Activated CD4-positive, alpha-beta T cell treated with anti-CD3 and anti-CD28 coated beads, Interleukin-2, amount 50 U/mL, for 1 hour (primary cell): ENCODE results near the gene KEAP1.
"Not testable (repeated sequence)": the region's sequence is repeated elsewhere in the genome, so short reads cannot be mapped to it uniquely, and the experiment has no call there.

ENCODE experiments used
- DNase-seq: peaks from one replicate; pipeline ENCODE4 v3.0.0-alpha.2; 2020

The KEAP1 gene

DNA sequence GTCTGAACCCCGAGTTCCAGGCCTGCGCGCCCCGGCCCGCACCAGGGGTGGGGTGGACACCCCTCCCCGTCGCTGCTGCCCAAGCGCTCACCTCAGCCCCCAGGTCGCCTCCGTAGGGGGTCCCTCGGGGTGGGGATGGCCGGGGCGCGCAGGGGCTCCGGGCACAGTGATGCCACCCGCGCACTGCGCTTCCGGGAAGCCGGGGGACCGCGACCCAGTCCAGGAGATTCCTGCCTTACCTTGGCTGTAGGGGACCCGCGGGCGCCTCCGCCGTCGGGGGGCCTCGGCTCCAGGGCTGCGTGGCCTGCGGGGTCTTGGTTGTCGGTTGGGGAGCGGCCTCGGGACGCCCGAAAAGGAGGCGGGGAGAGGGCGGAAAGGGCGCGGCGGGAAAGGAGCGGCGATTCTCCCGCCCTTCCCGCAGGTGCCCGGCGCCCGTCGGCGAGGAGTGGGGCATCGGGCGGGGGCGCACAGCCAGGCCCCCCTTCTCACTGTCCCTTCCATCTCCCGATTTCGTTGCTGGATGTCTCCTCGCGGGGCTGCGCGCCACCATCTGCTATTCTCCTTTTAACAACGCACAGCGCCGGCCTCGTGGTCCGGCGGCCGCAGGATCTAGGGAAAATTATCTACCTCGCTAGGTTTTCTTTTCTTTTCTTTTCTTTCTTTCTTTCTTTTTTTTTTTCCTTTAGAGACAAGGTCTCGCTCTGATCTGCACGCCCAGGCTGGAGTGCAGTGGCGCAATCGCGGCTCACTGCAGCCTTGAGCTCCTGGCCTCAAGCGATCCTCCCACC lies at the start of gene KEAP1:
Gene KEAP1 (minus strand): TSS at position 355 of the 788 bp plus-strand sequence. CDS start 3,323 bp downstream, outside the sequence.
- DNase-seq = peak; percentile 12

DNA sequence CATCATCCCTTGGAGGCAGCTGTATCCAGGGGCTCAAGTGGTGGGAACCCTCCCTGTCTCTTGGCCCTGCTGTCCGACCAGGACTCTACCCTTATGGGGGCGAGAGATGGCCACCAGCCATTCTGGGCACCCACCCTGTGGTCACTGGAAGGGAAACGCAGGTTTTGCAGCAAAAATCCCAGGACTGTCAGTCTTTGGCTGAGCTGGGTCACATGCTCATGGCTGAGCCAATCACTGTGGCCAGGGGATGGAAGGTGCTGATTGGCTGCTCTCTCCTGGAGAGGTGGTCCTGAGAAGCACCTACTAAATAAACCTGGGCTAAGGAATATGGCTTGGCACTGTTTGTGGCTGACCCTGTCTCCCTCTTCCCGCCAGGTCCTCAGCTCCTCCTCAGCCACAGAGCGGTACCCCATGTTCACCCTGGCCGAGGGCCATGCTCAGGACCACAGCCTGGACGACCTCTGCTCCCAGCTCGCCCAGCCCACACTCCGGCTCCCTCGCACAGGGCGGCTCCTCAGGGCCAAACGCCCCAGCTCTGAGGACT lies 49.4 kb upstream of the KEAP1 start:
- no peak for DNase-seq

DNA sequence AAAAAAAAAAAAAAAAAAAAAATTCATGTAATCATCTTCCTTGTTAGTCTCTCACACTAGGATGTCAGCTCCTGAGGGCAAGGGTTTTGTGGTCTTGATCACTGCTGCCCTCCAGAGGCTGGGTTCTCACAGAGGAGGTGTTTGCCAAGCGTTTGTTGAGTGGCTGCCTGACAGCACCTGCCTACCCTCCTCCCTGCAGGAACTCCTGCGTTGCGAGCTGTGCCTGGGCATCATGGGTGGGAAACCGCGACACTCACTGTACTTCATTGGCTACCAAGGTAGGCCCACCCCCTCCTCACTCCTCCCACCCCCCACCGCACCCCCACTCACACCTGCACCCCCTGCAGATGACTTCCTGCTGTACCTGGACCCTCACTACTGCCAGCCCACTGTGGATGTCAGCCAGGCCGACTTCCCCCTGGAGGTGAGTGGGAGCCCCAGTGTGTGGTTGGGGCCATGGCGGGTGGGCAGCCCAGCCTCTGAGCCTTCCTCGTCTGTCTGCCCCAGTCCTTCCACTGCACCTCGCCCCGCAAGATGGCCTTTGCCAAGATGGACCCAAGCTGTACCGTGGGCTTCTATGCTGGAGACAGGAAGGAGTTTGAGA lies 48.6 kb upstream of the KEAP1 start:
- DNase-seq = no peak

DNA sequence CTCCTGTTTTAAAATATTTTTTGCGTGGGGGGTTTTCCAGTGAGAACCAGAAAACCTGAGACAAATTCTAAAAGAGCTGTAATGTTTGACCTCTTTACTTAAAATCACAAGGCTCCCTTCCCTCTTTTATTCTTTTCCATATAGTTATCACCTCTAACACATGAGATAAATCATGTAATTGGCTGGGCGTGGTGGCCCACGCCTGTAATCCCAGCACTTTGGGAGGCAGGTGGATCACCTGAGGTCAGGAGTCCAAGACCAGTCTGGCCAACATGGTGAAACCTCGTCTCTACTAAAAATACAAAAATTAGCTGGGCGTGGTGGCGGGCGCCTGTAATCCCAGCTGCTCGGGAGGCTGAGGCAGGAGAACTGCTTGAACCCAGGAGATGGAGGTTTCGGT lies 47.9 kb upstream of the KEAP1 start:
- DNase-seq = not testable (repeated sequence)

DNA sequence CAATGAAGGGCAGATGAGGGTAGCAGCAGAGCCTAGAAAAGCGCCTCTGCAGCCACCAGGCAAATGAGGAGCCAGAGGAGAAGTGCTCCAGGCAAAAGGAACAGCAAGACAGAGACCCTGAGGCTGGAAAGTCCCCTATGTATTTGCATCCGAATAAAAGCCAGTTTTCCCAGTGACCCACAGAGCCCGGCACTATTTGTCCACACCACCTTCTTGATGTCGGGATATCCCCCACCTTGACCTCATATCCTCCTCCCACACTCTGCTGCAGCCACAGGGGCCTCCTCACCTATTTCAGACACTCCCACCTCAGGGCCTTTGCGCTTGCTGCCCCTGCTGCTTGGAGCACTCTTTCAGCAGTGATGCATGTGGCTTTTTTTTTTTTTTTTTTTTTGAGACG lies 47.2 kb upstream of the KEAP1 start:
- no peak for DNase-seq

DNA sequence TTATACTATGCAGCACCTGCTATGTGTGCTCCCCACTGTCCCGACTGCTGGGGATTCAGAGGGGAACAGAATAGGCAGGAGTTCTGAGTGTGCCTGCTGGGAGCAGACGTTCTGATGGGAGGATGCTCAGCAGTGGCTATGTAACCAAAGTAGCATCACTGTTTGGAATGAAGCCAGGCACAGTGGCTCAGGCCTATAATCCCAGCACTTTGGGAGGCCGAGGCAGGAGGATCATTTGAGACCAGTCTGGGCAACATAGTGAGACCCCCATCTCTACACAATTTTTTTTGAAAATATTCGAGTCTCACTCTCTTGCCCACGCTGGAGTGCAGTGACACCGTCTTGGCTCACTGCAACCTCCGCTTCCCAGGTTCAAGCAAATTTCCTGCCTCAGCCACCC lies 46.6 kb upstream of the KEAP1 start:
- no peak for DNase-seq

DNA sequence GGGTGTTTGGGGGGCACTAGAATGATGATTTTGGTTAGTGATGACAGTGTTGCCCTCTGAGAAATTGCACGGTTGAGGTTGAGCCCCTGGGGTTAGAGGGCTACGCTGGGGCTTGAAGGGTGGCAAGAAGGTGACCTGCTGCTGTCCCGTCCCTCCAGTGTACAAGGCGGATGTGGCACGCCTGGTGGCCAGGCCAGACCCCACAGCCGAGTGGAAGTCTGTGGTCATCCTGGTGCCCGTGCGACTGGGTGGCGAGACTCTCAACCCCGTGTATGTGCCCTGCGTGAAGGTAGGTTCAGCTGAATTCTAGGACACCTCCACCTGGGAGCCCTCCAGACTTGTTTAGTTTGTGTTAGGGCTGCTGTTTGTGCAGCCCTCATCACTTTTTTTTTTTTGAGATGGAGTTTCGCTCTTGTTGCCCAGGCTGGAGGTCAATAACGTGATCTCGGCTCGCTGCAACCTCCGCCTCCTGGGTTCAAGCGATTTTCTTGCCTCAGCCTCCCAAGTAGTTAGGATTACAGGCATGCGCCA lies 45.7 kb upstream of the KEAP1 start:
- no peak for DNase-seq

DNA sequence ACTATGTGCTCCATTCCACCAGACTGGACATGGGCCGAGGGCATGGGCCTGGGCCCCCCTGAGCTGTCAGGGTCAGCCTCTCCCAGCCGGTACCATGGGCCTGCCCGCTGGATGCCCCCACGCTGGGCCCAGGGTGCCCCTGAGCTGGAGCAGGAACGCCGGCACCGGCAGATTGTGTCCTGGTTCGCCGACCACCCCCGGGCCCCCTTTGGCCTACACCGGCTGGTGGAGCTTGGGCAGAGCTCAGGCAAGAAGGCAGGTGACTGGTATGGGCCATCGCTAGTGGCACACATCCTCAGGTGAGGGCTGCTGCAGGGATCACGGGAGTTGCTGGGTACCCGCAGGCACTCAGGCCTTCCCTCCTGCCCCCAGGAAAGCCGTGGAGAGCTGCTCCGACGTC lies 43.7 kb upstream of the KEAP1 start:
- no peak for DNase-seq

DNA sequence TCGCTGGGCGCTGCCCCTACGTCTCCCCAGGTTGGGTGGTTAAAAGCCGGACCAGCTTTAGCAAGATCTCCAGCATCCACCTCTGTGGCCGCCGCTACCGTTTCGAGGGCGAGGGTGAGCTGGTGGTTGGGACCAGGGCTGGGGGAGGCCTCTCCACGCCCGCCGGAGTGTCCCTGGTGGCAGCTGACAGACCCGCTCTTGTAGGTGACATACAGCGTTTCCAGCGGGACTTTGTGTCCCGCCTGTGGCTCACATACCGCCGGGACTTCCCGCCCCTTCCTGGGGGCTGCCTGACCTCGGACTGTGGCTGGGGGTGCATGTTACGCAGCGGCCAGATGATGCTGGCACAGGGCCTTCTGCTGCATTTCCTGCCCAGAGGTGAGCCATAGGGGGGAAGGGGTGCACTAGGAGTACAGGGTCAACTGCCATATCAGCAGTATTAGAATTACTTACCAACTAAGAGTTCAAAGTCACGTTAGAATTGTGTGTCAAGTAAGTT lies 41.6 kb upstream of the KEAP1 start:
- no peak for DNase-seq

DNA sequence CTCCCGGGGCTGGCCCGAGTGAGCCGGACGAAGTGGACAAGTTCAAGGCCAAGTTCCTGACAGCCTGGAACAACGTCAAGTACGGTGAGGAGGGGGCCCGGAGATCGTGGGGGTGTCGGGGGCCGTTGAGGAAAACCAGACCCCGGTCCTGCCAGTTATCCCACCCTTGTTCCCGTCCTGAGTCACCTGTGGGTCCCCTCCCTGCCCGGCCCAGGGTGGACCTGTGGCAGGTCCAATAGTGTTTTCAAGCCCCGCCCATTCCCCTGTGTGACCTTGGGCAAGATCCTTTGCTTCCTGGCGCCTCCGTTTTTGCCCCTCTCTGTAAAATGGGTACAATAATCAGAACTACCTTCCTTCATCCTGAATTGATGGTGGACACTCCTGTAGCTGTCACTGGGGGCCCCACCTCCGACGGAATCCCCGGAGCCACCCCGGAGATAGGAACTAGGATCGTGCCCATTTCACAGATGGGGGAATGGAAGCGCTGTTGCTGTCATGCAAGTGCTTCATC lies 41.1 kb upstream of the KEAP1 start:
- DNase-seq = no peak

DNA sequence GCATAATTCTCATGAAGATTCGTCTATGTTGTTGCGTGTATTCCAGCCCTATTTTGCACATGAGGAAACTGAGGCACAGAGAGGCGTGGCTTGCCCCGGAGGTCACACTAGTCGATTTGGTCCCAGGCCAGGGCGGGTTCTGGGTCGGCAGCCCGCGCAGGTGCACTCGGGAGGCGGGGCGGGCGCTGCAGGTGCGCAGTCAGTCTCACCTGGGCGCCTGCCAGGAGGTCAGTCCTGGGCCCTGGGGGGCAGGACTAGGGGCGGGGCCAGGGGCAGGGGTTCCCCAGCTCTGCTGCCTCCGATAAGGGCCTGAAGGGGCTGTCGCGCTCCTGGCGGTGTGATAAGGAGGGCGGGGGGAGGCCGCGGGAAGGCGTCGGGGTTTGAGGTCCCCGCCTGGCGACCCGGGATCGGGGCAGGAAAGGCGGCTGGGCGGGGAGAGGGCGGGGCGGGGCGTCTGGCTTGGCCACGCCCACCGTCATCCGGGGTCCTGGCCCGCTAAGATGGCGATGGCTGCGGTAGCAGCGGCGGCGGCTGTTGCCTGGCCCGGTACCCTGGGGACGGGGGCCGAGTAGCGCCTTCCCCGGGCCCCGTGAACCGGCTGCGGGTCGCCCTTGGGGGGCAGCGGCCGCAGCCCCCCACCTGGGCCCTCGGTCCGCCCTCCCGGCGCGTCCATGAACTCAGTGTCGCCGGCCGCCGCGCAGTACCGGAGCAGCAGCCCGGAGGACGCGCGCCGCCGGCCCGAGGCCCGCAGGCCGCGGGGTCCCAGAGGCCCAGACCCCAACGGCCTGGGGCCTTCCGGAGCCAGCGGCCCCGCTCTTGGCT lies 40.5 kb upstream of the KEAP1 start, which contains the start of gene ATG4D:
Gene ATG4D (plus strand): TSS at position 485 of the 822 bp plus-strand sequence. CDS start 187 bp downstream, at position 672.
- DNase-seq = peak; percentile 82

DNA sequence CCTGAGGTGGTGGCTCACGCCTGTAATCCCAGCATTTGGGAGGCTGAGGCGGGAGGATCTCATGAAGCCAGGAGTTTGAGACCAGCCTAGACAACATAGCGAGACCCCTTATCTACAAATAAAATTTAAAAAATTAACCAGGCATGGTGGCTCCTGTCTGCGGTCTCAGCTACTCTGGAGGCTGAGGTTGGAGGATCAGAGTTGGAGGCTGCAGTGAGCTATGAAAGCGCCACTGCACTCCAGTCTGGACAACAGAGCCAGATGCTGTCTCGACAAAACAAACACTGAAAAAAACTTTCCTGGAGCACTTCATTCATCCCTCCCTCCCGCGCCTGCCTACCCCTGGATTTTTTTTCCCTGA lies 39.9 kb upstream of the KEAP1 start:
- DNase-seq = no peak

DNA sequence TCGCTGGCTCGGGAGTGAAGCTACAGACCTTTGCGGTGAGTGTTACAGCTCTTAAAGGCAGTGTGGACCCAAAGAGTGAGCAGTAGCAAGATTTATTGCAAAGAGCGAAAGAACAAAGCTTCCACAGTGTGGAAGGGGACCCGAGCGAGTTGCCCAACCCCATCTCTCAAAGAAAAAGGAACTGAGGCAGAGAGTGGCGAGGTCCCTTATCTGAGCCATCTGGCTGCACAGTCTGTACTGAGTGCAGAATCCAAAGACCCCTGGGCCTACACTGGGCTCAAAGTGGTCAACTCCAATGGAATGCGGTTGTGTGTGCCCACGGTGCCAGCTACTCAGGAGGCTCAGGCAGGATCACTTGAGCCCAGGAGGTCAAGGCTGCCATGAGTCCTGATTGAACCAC lies 35.9 kb upstream of the KEAP1 start:
- not testable (repeated sequence) for DNase-seq

DNA sequence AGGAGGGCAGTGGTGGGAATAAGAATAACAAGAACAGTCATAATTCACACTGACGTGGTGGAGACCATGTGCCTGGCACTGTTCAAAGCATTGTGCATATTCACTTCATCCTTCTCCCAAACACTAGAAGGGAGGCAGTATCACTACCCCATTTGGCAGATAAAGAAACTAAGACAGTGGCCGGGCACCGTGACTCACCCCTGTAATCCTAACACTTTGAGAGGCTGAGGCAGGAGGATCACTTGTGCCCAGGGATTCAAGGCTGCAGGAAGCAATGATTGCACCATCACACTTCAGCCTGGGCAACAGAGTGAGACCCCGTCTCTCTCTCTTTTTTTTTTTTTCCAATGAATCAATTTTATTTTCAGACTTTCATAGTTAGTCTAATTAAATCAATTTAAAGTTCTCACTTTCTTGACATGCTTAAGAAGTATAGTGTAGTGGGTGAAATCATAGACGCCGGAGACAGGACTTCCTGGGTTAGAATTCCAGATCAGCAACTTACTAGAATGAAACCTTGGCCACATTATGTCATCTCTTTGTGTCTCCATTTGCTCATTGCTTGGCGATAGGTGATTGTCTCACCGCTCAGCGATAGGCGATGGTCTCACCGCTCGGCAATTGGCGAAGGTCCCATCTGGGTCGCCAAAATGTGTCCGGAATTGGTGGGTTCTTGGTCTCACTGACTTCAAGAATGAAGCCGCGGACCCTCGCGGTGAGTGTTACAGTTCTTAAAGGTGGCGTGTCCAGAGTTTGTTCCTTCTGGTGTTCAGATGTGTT lies 35.2 kb upstream of the KEAP1 start:
- DNase-seq = no peak

DNA sequence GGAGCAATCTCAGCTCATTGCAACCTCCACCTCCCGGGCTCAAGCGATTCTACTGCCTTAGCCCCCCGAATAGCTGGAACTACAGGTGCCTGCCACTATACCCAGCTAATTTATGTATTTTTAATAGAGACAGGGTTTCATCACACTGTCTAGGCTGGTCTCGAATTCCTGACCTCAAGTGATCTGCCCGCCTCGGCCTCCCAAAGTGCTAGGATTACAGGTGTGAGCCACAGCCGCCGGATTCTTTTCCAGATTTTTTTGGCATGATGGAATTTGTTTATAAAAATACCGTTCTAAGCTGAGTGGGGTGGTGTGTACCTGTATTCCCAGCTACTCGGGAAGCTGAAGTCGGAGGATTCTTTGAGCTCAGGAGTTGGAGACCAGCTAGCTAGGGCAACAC lies 34.5 kb upstream of the KEAP1 start:
- DNase-seq = no peak

DNA sequence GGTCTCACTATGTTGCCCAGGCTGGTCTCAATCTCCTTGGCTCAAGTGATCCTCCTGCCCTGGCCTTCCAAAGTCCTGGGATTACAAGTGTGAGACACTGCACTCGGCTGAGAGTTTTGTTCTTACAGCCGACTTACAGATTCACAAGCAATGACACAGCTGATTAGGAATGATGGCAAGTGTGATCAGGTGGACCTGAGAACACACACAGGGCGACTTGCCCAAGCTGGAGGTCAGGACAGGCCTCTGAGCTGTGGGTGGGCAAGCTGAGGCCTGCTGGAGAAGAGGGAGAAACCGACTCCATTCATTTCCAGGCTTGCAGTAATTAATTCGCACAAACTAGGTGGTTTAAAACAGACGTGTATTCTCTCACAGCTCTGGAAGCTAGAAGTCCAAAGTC lies 32.5 kb upstream of the KEAP1 start:
- DNase-seq = no peak

DNA sequence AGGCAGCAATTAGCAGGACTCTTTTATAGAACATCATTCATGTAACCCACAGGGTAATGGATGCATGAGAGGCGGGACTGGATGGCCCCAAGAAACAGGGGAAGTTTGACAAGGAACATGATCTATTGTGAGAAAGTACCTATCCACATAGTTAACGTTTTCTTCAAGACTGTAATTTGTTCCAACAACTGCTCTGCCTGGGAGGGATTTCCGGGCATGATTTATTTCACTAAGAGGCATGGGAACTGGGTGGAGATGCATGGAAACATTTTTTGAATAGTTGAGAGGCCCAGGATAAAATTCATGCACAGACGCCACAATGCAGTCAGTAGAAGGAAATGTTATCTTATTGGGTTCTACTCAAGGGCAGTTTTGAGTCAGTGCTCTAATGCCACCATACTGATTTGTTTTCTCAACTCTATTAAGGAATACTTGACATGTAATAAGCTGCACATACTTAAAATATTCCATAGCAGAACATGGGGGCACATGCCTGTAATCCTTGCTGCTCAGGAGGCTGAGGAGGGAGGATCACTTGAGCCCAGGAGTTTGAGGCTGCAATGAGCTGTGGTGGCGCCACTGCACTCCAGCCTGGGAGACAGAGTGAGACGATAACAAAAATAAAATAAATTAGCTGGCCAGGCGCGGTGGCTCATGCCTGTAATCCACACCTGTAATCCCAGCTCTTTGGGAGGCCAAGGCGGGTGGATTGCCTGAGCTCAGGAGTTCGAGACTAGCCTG lies 30.7 kb upstream of the KEAP1 start:
- DNase-seq = no peak

DNA sequence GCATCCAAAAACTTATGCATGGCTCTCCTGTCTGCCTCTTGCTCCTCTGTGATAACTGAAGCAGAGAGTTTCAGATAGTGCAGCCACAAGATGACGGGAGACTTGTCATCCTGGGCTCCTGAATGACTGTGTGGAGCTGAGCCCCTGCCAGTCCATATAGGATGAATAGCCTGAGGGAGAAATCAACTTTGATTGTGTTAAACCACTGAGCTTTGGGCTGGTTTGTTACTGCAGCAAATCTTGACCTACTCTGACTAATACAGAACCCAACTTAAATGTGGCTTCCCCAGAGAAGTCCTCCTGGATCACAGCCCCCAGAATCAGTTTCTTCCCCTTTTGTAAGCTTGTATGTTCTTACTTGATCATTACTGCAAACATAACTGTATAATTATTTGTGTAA lies 29.3 kb upstream of the KEAP1 start:
- no peak for DNase-seq

DNA sequence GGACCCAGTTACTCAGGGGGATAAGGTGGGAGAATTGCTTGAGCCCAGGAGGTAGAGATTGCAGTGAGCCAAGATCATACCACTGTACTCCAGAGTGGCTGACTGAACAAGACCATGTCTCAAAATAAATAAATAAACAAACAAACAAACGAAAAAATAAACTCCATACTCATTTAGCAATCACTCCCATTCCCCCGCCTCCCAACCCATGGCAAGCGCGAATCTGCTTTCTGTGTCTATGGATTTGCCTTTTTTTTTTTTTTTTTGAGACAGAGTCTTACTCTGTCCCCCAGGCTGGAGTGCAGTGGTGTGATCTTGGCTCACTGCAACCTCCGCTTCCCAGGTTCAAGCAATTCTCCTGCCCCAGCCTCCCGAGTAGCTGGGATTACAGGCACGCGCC lies 23.7 kb upstream of the KEAP1 start:
- DNase-seq = not testable (repeated sequence)

DNA sequence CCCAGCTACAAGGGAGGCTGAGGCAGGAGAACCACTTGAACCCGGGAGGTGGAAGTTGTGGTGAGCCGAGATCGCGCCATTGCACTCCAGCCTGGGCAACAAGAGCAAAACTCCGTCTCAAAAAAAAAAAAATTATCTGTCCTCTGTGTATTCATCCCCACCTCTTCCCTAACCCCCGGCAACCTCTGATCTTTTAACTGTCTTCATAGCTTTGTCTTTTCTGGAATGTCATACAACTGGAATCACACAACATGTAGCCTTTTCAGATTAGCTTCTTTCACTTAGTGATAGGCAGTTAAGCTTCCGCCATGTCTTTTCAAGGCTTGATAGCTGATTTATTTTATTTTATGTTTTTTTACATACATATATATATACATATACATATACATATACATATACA lies 22.5 kb upstream of the KEAP1 start:
- DNase-seq = no peak

DNA sequence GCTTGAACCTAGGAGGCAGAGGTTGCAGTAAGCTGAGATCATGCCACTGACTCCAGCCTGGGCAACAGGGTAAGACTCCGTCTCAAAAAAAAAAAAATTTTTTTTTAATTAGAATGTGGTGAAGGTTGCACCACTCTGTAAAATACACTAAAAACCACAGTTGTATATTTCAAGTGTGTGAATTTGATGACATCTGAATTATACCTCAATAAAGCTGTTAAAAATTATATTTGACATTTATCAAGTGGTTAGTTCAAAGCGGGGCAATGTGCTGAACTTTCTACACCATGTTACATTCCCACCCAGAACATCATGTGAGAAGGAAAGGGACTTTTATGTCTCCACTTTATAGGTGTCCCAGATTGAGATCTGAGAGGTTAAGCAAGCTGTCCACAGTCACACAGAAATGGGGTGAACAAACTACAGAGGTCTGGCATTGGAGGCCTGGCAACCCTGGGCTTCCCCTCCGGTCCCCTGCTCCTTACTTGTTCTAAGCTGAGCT lies 20.0 kb upstream of the KEAP1 start:
- DNase-seq = no peak
